Pancreas (tissue), 10 donors: ENCODE results near the gene DERL2. TPM values are rescaled to one million over a fixed set of nuclear protein-coding genes. Genes with fewer than 3 reads are reported as not detected.

Experiments used
- ATAC-seq, 4 donors: fragments of 200-7000 bp; cut with Tn5 transposase; one replicate each; pipeline versions ENCODE4 v1.8.0 to v1.9.1; 2020; ENCODE audit warnings: mild to moderate bottlenecking in 4 of 4, moderate library complexity in 4 of 4
- DNase-seq, 6 donors: peaks; one replicate each; pipeline ENCODE4 v3.0.0-alpha.2; 2020
- FAIRE-seq: peaks from 2 replicates; lab custom pipeline; 2012; peaks lifted over from hg19 to GRCh38; lab: Jason Lieb, UNC
- H3K27ac ChIP-seq, 4 donors: fragments of 200-600 bp; sonication (generic); 1 replicate in 3 of 4; 2 replicates in 1 of 4; pipeline versions ENCODE4 v1.5.0 to v1.8.0; 2020
- H3K27me3 ChIP-seq, 4 donors: fragments of 200-600 bp; one replicate each; pipeline ENCODE4 v1.8.0; 2021
- H3K36me3 ChIP-seq, 3 donors: fragments of 200-600 bp; sonication (generic) in 1 of 3; one replicate each; pipeline versions ENCODE4 v1.5.0 to v1.8.0; 2020 to 2021
- H3K4me1 ChIP-seq, 3 donors: fragments of 200-600 bp; one replicate each; pipeline ENCODE4 v1.8.0; 2021
- H3K4me3 ChIP-seq, 4 donors: fragments of 200-600 bp; sonication (generic) in 2 of 4; one replicate each; pipeline versions ENCODE4 v1.5.0 to v1.8.0; 2020 to 2021
- H3K9me3 ChIP-seq, 4 donors: fragments of 200-600 bp; one replicate each; pipeline ENCODE4 v1.8.0; 2021
- CTCF ChIP-seq, 4 donors: fragments of 200-600 bp; sonication (generic) in 3 of 4; IDR thresholded peaks; one replicate each; pipeline versions ENCODE4 v1.5.0 to v1.8.0; 2021; ENCODE audit warnings: antibody characterized with exemption in 4 of 4
- WGBS, 2 donors: extraction: QIAGEN DNeasy Blood & Tissue Kit; methylation state at CpG; one replicate each; pipeline ENCODE4 v1.1.7; 2013; 5-methylcytosine and 5-hydroxymethylcytosine counted together
- intact Hi-C, 3 donors: fragments of 100-400 bp; cut with DNase I; formaldehyde crosslinking; loops; one replicate each; pipeline versions ENCODE4 v1.11.1 to v1.14.2; 2022
- polyA plus RNA-seq, 2 donors: library from polyadenylated mRNA; stranded (reverse); fragments of 200-250 nt; gene quantifications; one replicate each; pipeline ENCODE4 v1.2.3, GENCODE V29; 2013
- total RNA-seq, 6 donors: library from RNA; stranded (reverse); fragmentation: NEBNext Ultra II Directional in 4 of 6; extraction: Animal tissue kit (Norgen Biotek cat#: 25700) in 4 of 6; gene quantifications; one replicate each; pipeline versions ENCODE4 v1.2.1 to v1.2.4, GENCODE V29; 2021 to 2023
- donor health status: healthy with polysubstance abuse.
- donor health status: DM: no; HTN: no; CAD: no; lungs with moderate emphysema.
- donor health status: DM: no; HTN: no; CAD: no.
- donor health status: control.
- donor health status: control.
- donor health status: Bipolar disorder and iron deficiency.
- donor health status: DM: yes; HTN: yes; CAD: no.
- donor health status: DM: no; HTN: no; CAD: no.
- donor health status: DM: no; HTN: no; CAD: no.
- donor health status: DM: yes; HTN: yes; CAD: no.

DERL2 gene
- total and polyA plus RNA-seq, 8 donors = 44.8 to 77.6 (median 50.1) TPM

- H3K4me3 ChIP-seq = no peak overlapping the region
- H3K27me3 ChIP-seq = no peaks in the 10 kb centered on the region
- H3K4me1 ChIP-seq = no peaks in the 10 kb centered on the region
- no peaks in the 10 kb centered on the region for H3K36me3 ChIP-seq
- intact Hi-C loops = no loop called here
- no peak for ATAC-seq
- no peak for TF ChIP-seq CTCF (IDR thresholded peaks at IDR 0.05)
- no peak for FAIRE-seq
- no peaks in the 10 kb centered on the region for H3K9me3 ChIP-seq
- WGBS, 2 donors = 74 to 78% methylated on average over 4 of the region's 4 CpGs
- no peak overlapping the region for H3K27ac ChIP-seq
- no peak for DNase-seq
Observed at GRCh38 chr17:5531085-5531418, 45.1 kb upstream of the DERL2 start.

- Histone ChIP-seq H3K9me3 (no peaks in the 10 kb centered on the region), H3K4me1 (no peaks in the 10 kb centered on the region), H3K36me3 (no peaks in the 10 kb centered on the region), H3K4me3 (no peak overlapping the region), H3K27me3 (no peaks in the 10 kb centered on the region), H3K27ac (no peak overlapping the region)
- 70 to 74% methylated on average over 12 of the region's 12 CpGs for WGBS, 2 donors
- FAIRE-seq = no peak
- intact Hi-C loops = no loop called here
- TF ChIP-seq CTCF (IDR thresholded peaks at IDR 0.05) = no peak
- ATAC-seq = no peak
- peak in 1 of 6 donors; percentile 34 for DNase-seq
Observed at GRCh38 chr17:5530265-5531084, 44.5 kb upstream of the DERL2 start.

GRCh38 chr17:5527601-5528250 is 41.7 kb upstream of the DERL2 start:
- 64 to 73% methylated on average over 9 of the region's 9 CpGs for WGBS, 2 donors
- H3K27me3 ChIP-seq = no peaks in the 10 kb centered on the region
- no peak overlapping the region for H3K4me3 ChIP-seq
- no peaks in the 10 kb centered on the region for H3K9me3 ChIP-seq
- FAIRE-seq (no peak), ATAC-seq (no peak), DNase-seq (peak in 1 of 6 donors; percentile 31)
- no peaks in the 10 kb centered on the region for H3K4me1 ChIP-seq
- intact Hi-C loops = no loop called here
- H3K36me3 ChIP-seq = no peaks in the 10 kb centered on the region
- TF ChIP-seq CTCF (IDR thresholded peaks at IDR 0.05) = no peak
- no peak overlapping the region for H3K27ac ChIP-seq

- intact Hi-C loops = no loop called here
- TF ChIP-seq CTCF (IDR thresholded peaks at IDR 0.05) = no peak
- Histone ChIP-seq H3K27me3 (no peaks in the 10 kb centered on the region), H3K4me1 (no peaks in the 10 kb centered on the region), H3K27ac (no peak overlapping the region), H3K9me3 (no peaks in the 10 kb centered on the region), H3K36me3 (no peaks in the 10 kb centered on the region), H3K4me3 (no peak overlapping the region)
- WGBS, 2 donors = 56 to 57% methylated on average over 14 of the region's 14 CpGs
- no peak for FAIRE-seq
- ATAC-seq = peak in 3 of 4 donors; percentile 53 to 86 (median 68)
- peak in 3 of 6 donors; percentile 7 to 52 (median 12) for DNase-seq
Observed at GRCh38 chr17:5526821-5527598, 41.0 kb upstream of the DERL2 start.
